Myocyte (in vitro differentiated cells): ENCODE measurements around the gene HLF. TPM values are rescaled to one million over a fixed set of nuclear protein-coding genes. Genes with fewer than 3 reads are reported as not detected.
"Not testable (repeated sequence)": the region's sequence is repeated elsewhere in the genome, so short reads cannot be mapped to it uniquely, and the experiment has no call there.

Source experiments
- DNase-seq: peaks from one replicate; pipeline ENCODE4 v3.0.0-alpha.2; 2012; ENCODE audit warnings: low read depth
- total RNA-seq: library from RNA; depleted of rRNA; stranded (reverse); fragments of >200 nt; gene quantifications from 2 replicates; pipeline ENCODE4 v1.2.3, GENCODE V29; 2014

HLF gene
- total RNA-seq, 1 donor from 2014 or later = 0.37 TPM

- DNase-seq = no peak
Observed at GRCh38 chr17:55324296-55324978, 59.7 kb downstream of the HLF start.

GRCh38 chr17:55325406-55325805 is 60.6 kb downstream of the HLF start:
- no peak for DNase-seq

- no peak for DNase-seq
Observed at GRCh38 chr17:55326030-55326429, 61.3 kb downstream of the HLF start.

GRCh38 chr17:55327225-55328088 is 62.7 kb downstream of the HLF start:
- peak; percentile 43 for DNase-seq

- not testable (repeated sequence) for DNase-seq
Observed at GRCh38 chr17:55328514-55328913, 63.8 kb downstream of the HLF start.

- peak; percentile 28 for DNase-seq
Observed at GRCh38 chr17:55330344-55330933, 65.7 kb downstream of the HLF start.

- DNase-seq = no peak
Observed at GRCh38 chr17:55332296-55333041, 67.7 kb downstream of the HLF start.

- DNase-seq = no peak
Observed at GRCh38 chr17:55334285-55334684, 69.5 kb downstream of the HLF start.

- DNase-seq = no peak
Observed at GRCh38 chr17:55334881-55335540, 70.3 kb downstream of the HLF start.

GRCh38 chr17:55335625-55336024 is 70.9 kb downstream of the HLF start:
- DNase-seq = no peak

GRCh38 chr17:55336426-55336825 is 71.7 kb downstream of the HLF start:
- no peak for DNase-seq

- no peak for DNase-seq
Observed at GRCh38 chr17:55340176-55340575, 75.4 kb downstream of the HLF start.

- no peak for DNase-seq
Observed at GRCh38 chr17:55340686-55341085, 75.9 kb downstream of the HLF start.

- no peak for DNase-seq
Observed at GRCh38 chr17:55341432-55341831, 76.7 kb downstream of the HLF start.

GRCh38 chr17:55342800-55343585 is 78.2 kb downstream of the HLF start:
- no peak for DNase-seq

- DNase-seq = no peak
Observed at GRCh38 chr17:55343900-55344513, 79.2 kb downstream of the HLF start.

GRCh38 chr17:55344514-55344997 is 79.8 kb downstream of the HLF start:
- DNase-seq = no peak

GRCh38 chr17:55345132-55345531 is 80.4 kb downstream of the HLF start:
- no peak for DNase-seq

- no peak for DNase-seq
Observed at GRCh38 chr17:55346658-55347057, 81.9 kb downstream of the HLF start.

- DNase-seq = no peak
Observed at GRCh38 chr17:55347341-55347740, 82.6 kb downstream of the HLF start.
